ENCODE data around the gene MICAL2. TPM values are rescaled to one million over a fixed set of nuclear protein-coding genes. Genes with fewer than 3 reads are reported as not detected.

Gene MICAL2
- total and polyA plus RNA-seq, 10 of the 15 experiments (the other 5 are each of a cell fraction or from before 2014, with no cell fraction given), result 0.90 to 5.6 (median 2.4) TPM

DNA sequence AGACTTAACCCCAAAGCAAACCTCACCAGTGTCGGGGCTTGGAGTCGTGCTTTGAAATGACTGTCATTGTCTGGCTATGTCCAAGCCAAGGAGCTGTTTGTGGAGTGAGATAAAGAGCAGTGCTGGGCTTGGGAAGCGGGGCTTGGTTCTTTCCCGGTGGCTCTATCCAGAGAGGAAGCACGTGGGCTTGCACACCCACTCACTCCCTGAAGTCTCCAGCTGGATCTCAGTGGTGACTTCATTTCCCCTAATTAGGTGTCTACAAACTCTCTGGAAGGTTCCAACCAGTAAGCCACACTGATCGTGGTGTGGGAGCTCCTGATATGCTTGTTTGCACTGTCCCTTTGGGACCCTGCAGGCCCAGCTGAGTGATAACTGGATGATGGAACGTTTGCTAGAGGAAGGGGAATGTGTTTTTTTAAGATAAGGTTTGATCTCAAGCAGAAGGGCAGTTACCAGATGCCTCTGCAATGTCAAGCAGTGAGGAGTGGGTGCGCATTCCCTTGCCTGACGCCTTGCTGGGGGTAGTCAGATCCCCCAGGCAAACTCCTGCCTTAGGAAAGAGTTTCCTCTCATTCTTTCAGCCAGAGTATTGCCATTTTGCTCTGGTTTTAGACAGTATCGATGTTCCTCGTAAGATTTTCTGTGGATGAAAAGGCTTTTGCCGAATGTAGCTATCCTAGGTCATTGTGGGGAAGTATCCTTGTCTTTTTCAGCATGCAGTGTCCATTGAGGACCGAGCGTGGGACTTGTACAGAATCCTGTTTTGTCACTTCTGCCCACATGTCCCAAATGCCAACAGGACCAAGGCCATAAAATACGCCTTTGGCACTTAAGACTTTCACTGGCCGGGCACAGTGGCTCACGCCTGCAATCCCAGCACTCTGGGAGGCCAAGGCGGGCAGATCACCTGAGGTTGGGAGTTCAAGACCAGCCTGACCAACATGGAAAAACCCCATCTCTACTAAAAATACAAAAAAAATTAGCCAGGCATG, 90.9 kb downstream of the MICAL2 start:
- Histone ChIP-seq H3K9ac (ENCODE audit: control insufficient read depth, insufficient read depth, low read length) (no peak overlapping the region), H2AFZ (ENCODE audit: control insufficient read depth, low read depth, low read length) (no peak overlapping the region; the same call in 1 of the 2 replicates), H3K9me3 (replicated peaks; ENCODE audit: control insufficient read depth, insufficient read depth, low read length) (no peaks in the 10 kb centered on the region), H3K4me1 (ENCODE audit: control insufficient read depth, insufficient read depth, low read length) (peaks cover 15% of the 10 kb centered on the region), H3K27ac (ENCODE audit: control insufficient read depth, insufficient read depth) (no peak overlapping the region), H3K4me2 (ENCODE audit: control insufficient read depth, insufficient read depth) (no peak overlapping the region), H3K27me3 (replicated peaks in 1 of 2; ENCODE audit: control insufficient read depth in 2 of 2, insufficient read depth in 2 of 2, low read length in 1 of 2) (no peaks in the 10 kb centered on the region), H3K36me3 (ENCODE audit: control insufficient read depth in 2 of 2, insufficient read depth in 2 of 2, low read length in 1 of 2) (no peaks in the 10 kb centered on the region), H3K79me2 (ENCODE audit: control insufficient read depth, insufficient read depth, low read length) (no peaks in the 10 kb centered on the region), H3K4me3 (no peak overlapping the region), H4K20me1 (ENCODE audit: control insufficient read depth, insufficient read depth) (no peaks in the 10 kb centered on the region)
- ChIA-PET SMC1A (ENCODE audit: uncharacterized antibody, unreplicated experiment) (interaction anchor here (0.7 to 3.7 kb wide), 4 partner anchors 12 to 37 kb away, joined by 3 to 16 read pairs (median 9); no protein-coding TSS in a partner anchor), POLR2A (no interaction called here), RAD21 (ENCODE audit: unreplicated experiment) (interaction anchor here (1.1 kb wide), 1 partner anchor 36 kb away, joined by 3 read pairs; no protein-coding TSS in a partner anchor), CTCF (interaction anchor here (1.2 to 2.8 kb wide), 4 partner anchors 32 to 80 kb away, joined by 3 to 11 read pairs (median 6); no protein-coding TSS in a partner anchor)
- no peak for DNase-seq (ENCODE audit: low read depth, low spot score)
- no TSS peak for BruUV-seq (replicated peaks)
- FAIRE-seq, result no peak
- 56% methylated on average over 18 of the region's 18 CpGs for WGBS (ENCODE audit: insufficient coverage, insufficient replicate concordance, low lambda C conversion rate, missing lambda C conversion rate)
- in situ Hi-C loops (cut with MboI), result no loop called here
- intact Hi-C loops (cut with micrococcal nuclease; ENCODE audit: unreplicated experiment), result no loop called here
- no peak for ATAC-seq
- no peak for TF ChIP-seq YY1 (IDR thresholded peaks at IDR 0.05; ENCODE audit: low read depth, low read length)
- TF ChIP-seq HDAC2 (IDR thresholded peaks at IDR 0.05), result no peak
- TF ChIP-seq SIX5 (IDR thresholded peaks at IDR 0.05; ENCODE audit: low read depth, low read length, severe bottlenecking), result no peak
- TF ChIP-seq JUND (IDR thresholded peaks at IDR 0.05; ENCODE audit: low read depth, low read length), result no peak
- TF ChIP-seq, protein P1, sequence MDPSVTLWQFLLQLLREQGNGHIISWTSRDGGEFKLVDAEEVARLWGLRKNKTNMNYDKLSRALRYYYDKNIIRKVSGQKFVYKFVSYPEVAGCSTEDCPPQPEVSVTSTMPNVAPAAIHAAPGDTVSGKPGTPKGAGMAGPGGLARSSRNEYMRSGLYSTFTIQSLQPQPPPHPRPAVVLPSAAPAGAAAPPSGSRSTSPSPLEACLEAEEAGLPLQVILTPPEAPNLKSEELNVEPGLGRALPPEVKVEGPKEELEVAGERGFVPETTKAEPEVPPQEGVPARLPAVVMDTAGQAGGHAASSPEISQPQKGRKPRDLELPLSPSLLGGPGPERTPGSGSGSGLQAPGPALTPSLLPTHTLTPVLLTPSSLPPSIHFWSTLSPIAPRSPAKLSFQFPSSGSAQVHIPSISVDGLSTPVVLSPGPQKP (IDR thresholded peaks at IDR 0.05; ENCODE audit: low read depth, low read length), result no peak
- TF ChIP-seq IRF4 (IDR thresholded peaks at IDR 0.05; ENCODE audit: low read depth, low read length), result no peak
- TF ChIP-seq, protein P2, sequence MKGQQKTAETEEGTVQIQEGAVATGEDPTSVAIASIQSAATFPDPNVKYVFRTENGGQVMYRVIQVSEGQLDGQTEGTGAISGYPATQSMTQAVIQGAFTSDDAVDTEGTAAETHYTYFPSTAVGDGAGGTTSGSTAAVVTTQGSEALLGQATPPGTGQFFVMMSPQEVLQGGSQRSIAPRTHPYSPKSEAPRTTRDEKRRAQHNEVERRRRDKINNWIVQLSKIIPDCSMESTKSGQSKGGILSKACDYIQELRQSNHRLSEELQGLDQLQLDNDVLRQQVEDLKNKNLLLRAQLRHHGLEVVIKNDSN (IDR thresholded peaks at IDR 0.05; ENCODE audit: borderline replicate concordance, extremely low read length, insufficient read depth, low read depth, low read length), result no peak
- TF ChIP-seq, protein P3, sequence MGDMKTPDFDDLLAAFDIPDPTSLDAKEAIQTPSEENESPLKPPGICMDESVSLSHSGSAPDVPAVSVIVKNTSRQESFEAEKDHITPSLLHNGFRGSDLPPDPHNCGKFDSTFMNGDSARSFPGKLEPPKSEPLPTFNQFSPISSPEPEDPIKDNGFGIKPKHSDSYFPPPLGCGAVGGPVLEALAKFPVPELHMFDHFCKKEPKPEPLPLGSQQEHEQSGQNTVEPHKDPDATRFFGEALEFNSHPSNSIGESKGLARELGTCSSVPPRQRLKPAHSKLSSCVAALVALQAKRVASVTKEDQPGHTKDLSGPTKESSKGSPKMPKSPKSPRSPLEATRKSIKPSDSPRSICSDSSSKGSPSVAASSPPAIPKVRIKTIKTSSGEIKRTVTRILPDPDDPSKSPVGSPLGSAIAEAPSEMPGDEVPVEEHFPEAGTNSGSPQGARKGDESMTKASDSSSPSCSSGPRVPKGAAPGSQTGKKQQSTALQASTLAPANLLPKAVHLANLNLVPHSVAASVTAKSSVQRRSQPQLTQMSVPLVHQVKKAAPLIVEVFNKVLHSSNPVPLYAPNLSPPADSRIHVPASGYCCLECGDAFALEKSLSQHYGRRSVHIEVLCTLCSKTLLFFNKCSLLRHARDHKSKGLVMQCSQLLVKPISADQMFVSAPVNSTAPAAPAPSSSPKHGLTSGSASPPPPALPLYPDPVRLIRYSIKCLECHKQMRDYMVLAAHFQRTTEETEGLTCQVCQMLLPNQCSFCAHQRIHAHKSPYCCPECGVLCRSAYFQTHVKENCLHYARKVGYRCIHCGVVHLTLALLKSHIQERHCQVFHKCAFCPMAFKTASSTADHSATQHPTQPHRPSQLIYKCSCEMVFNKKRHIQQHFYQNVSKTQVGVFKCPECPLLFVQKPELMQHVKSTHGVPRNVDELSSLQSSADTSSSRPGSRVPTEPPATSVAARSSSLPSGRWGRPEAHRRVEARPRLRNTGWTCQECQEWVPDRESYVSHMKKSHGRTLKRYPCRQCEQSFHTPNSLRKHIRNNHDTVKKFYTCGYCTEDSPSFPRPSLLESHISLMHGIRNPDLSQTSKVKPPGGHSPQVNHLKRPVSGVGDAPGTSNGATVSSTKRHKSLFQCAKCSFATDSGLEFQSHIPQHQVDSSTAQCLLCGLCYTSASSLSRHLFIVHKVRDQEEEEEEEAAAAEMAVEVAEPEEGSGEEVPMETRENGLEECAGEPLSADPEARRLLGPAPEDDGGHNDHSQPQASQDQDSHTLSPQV (IDR thresholded peaks at IDR 0.05), result no peak
- no peak for TF ChIP-seq NFYB (IDR thresholded peaks at IDR 0.05; ENCODE audit: insufficient read depth, low read depth, low read length)
- TF ChIP-seq DPF2 (IDR thresholded peaks at IDR 0.05), result no peak
- no peak for TF ChIP-seq BCL11A (IDR thresholded peaks at IDR 0.05; ENCODE audit: low read depth, low read length)
- TF ChIP-seq MEF2A (IDR thresholded peaks at IDR 0.05; ENCODE audit: insufficient read depth, low read depth, low read length), result no peak
- TF ChIP-seq TCF7 (IDR thresholded peaks at IDR 0.05; ENCODE audit: borderline replicate concordance), result no peak
- TF ChIP-seq, protein P4, sequence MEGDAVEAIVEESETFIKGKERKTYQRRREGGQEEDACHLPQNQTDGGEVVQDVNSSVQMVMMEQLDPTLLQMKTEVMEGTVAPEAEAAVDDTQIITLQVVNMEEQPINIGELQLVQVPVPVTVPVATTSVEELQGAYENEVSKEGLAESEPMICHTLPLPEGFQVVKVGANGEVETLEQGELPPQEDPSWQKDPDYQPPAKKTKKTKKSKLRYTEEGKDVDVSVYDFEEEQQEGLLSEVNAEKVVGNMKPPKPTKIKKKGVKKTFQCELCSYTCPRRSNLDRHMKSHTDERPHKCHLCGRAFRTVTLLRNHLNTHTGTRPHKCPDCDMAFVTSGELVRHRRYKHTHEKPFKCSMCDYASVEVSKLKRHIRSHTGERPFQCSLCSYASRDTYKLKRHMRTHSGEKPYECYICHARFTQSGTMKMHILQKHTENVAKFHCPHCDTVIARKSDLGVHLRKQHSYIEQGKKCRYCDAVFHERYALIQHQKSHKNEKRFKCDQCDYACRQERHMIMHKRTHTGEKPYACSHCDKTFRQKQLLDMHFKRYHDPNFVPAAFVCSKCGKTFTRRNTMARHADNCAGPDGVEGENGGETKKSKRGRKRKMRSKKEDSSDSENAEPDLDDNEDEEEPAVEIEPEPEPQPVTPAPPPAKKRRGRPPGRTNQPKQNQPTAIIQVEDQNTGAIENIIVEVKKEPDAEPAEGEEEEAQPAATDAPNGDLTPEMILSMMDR (IDR thresholded peaks at IDR 0.05 in 2 of 3, conservative IDR thresholded peaks at IDR 0.05 in 1 of 3; ENCODE audit: control insufficient read depth in 2 of 3, extremely low read depth in 1 of 3, insufficient read depth in 1 of 3, low read depth in 3 of 3, low read length in 3 of 3), result no peak
- no peak for TF ChIP-seq GATAD2B (conservative IDR thresholded peaks at IDR 0.05; ENCODE audit: low read depth)
